Measurements from ENCODE around the gene RNF227. TPM values are rescaled to one million over a fixed set of nuclear protein-coding genes. Genes with fewer than 3 reads are reported as not detected.

Gene RNF227
- total and polyA plus RNA-seq, 4 donors, result 0.17 to 1.4 (median 0.32) TPM

DNA sequence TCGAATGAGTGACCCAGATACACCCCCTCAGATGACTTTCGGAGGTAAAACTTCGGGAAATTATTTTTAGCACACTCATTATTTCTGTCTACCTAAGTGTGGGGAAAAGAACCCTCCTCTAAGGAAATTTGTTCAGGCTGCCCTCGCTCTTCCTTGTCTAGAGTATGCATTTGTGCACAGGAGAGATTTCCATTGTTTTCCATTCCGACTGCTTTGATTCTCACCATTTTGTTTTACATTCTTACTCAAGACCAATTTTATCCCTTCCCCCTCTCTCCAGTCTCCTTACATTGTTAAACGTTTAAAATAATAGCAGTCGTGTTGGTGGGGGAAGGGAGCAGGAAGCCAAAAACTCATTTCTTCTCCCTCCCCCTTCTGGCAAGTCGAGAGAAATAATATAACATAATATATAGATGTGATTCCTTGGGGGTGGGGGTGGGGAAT lies 29.0 kb downstream of the RNF227 start:
- Histone ChIP-seq H3K27me3 (ENCODE audit: control insufficient read depth in 4 of 4, insufficient read depth in 4 of 4, low read length in 3 of 4) (no peaks in the 10 kb centered on the region), H3K4me1 (ENCODE audit: control insufficient read depth in 4 of 4, insufficient read depth in 4 of 4, low read length in 3 of 4) (peaks cover 9 to 46% (median 42%) of the 10 kb centered on the region in 4 donors), H3K27ac (ENCODE audit: low read depth in 1 of 2, low read length in 2 of 2) (peak overlapping the region; percentile 72 to 89), H3K4me3 (ENCODE audit: low read depth in 1 of 3, low read length in 3 of 3) (peak overlapping the region in 2 of 3 donors; percentile 19 to 32), H3K36me3 (ENCODE audit: control insufficient read depth in 4 of 4, insufficient read depth in 3 of 4, low read depth in 1 of 4, low read length in 3 of 4) (no peaks in the 10 kb centered on the region), H3K9me3 (ENCODE audit: control insufficient read depth in 4 of 4, low read length in 3 of 4) (no peaks in the 10 kb centered on the region), H3K9ac (ENCODE audit: low read depth in 1 of 2, low read length in 2 of 2) (peak overlapping the region in 1 of 2 donors; percentile 53)
- DNase-seq (ENCODE audit: low spot score), result no peak
- no peak for TF ChIP-seq GABPA (IDR thresholded peaks at IDR 0.05 in 1 of 2, conservative IDR thresholded peaks at IDR 0.05 in 1 of 2)
- no peak for TF ChIP-seq RAD21 (IDR thresholded peaks at IDR 0.05)
- TF ChIP-seq, protein P1, sequence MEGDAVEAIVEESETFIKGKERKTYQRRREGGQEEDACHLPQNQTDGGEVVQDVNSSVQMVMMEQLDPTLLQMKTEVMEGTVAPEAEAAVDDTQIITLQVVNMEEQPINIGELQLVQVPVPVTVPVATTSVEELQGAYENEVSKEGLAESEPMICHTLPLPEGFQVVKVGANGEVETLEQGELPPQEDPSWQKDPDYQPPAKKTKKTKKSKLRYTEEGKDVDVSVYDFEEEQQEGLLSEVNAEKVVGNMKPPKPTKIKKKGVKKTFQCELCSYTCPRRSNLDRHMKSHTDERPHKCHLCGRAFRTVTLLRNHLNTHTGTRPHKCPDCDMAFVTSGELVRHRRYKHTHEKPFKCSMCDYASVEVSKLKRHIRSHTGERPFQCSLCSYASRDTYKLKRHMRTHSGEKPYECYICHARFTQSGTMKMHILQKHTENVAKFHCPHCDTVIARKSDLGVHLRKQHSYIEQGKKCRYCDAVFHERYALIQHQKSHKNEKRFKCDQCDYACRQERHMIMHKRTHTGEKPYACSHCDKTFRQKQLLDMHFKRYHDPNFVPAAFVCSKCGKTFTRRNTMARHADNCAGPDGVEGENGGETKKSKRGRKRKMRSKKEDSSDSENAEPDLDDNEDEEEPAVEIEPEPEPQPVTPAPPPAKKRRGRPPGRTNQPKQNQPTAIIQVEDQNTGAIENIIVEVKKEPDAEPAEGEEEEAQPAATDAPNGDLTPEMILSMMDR (IDR thresholded peaks at IDR 0.05; ENCODE audit: low read depth, low read length, missing input control), result no peak
- no peak for TF ChIP-seq EGR1 (IDR thresholded peaks at IDR 0.05; ENCODE audit: low read depth in 2 of 2)
- TF ChIP-seq JUND (IDR thresholded peaks at IDR 0.05), result no peak
- TF ChIP-seq, protein P2, sequence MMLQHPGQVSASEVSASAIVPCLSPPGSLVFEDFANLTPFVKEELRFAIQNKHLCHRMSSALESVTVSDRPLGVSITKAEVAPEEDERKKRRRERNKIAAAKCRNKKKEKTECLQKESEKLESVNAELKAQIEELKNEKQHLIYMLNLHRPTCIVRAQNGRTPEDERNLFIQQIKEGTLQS (IDR thresholded peaks at IDR 0.05), result no peak
- 12% methylated on average over 8 of the region's 8 CpGs for WGBS

DNA sequence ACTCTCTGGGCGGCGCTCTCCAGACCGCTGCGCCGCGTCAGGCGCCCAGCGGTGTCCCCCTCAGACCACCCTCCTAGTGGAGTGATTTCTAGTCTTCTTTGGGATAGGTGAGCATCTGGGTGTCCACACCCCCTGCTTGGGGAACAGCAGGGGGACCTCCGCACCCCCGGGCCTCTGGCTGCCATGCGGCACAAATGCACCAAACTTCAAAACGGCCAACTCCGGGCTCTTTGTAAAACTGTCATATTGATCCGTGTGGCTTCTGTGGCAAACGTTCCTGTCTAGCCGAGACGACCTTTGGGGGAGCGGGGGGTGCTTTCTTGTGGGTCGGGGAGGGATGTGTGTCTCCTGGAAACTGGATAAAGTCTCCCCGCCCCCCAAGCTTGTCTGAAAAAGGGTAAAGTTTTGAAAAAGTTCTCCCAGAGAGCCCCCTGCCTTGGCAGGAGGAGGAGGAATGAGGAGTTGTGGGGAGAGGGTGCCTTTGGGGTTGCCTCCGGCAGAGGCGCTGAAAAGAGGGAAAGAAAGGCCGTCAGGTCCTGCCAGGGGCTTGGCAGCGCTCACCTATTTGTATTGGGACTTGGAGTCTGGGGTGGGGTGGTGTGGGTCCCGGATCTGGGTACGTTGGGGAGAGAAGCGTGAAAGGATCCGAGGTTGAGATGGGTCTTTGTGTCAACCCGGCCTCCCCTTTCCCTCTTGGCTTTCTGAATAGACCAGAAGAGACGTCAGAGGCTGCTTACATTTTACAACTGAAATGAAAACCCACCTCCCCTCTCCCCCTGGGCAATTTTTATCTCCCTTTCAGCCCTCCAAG lies 29.7 kb downstream of the RNF227 start:
- H3K27me3 ChIP-seq (ENCODE audit: control insufficient read depth in 4 of 4, insufficient read depth in 4 of 4, low read length in 3 of 4), result no peaks in the 10 kb centered on the region
- H3K9ac ChIP-seq (ENCODE audit: low read depth in 1 of 2, low read length in 2 of 2), result peak overlapping the region in 1 of 2 donors; percentile 67
- peaks cover 9 to 46% (median 42%) of the 10 kb centered on the region in 4 donors for H3K4me1 ChIP-seq (ENCODE audit: control insufficient read depth in 4 of 4, insufficient read depth in 4 of 4, low read length in 3 of 4)
- 6% methylated on average over 30 of the region's 30 CpGs for WGBS
- peak; percentile 44 for DNase-seq (ENCODE audit: low spot score)
- no peaks in the 10 kb centered on the region for H3K36me3 ChIP-seq (ENCODE audit: control insufficient read depth in 4 of 4, insufficient read depth in 3 of 4, low read depth in 1 of 4, low read length in 3 of 4)
- peak overlapping the region in 2 of 3 donors; percentile 14 to 69 for H3K4me3 ChIP-seq (ENCODE audit: low read depth in 1 of 3, low read length in 3 of 3)
- TF ChIP-seq NR2F2 (IDR thresholded peaks at IDR 0.05) (no peak), TAF1 (conservative IDR thresholded peaks at IDR 0.05) (no peak), HNF4G (IDR thresholded peaks at IDR 0.05) (no peak), RXRA (IDR thresholded peaks at IDR 0.05) (no peak), FOXA2 (IDR thresholded peaks at IDR 0.05) (no peak)
- H3K9me3 ChIP-seq (ENCODE audit: control insufficient read depth in 4 of 4, low read length in 3 of 4), result no peaks in the 10 kb centered on the region
- H3K27ac ChIP-seq (ENCODE audit: low read depth in 1 of 2, low read length in 2 of 2), result peak overlapping the region; percentile 65 to 89

DNA sequence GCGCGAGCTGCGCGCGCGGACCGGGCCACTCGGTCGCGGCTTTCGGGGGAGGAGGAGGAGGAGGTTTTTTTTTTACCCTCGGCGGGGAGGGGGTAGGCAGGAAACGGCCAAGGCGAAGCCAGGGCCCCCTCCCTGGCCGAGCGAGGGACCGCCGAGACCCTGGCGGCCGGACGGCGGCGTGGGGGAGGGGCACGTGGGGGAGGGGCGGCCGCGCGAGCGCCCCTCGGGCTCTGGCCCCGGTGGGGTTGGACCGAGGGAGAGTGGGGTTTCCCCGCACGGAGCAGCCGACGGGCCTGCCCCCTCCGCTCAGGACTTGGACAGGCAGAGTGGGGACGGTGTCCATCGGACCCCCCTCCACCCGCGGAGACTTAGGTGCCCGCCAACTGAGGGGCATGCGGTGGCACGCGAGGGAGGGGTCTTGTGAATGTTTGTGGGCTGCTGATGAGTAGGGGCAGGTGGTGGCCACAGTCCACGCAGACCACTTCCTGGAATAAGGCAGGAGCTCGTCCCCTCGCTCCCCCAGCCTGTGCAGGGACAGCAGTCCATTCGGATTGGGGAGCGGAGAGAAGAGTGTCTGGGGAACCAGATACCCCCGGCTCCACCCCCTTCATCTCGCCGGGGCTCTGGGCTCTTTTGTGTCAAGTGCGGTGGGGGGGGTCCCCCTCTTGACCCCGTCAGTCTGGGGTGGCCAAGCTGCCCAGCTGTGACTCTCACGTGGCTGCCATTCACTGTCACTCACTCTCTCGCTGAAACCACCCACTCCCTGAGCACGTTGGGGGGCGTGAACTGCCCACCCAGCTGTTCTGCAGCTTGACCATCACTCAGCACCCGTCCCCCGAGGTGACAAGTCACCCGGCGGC lies 30.5 kb downstream of the RNF227 start:
- H3K36me3 ChIP-seq (ENCODE audit: control insufficient read depth in 4 of 4, insufficient read depth in 3 of 4, low read depth in 1 of 4, low read length in 3 of 4), result no peaks in the 10 kb centered on the region
- DNase-seq (ENCODE audit: low spot score), result peak; percentile 56
- under 1% methylated on average over 64 of the region's 64 CpGs for WGBS
- H3K9ac ChIP-seq (ENCODE audit: low read depth in 1 of 2, low read length in 2 of 2), result peak overlapping the region in 1 of 2 donors; percentile 62
- peak overlapping the region; percentile 65 to 89 for H3K27ac ChIP-seq (ENCODE audit: low read depth in 1 of 2, low read length in 2 of 2)
- no peaks in the 10 kb centered on the region for H3K27me3 ChIP-seq (ENCODE audit: control insufficient read depth in 4 of 4, insufficient read depth in 4 of 4, low read length in 3 of 4)
- peaks cover 9 to 46% (median 42%) of the 10 kb centered on the region in 4 donors for H3K4me1 ChIP-seq (ENCODE audit: control insufficient read depth in 4 of 4, insufficient read depth in 4 of 4, low read length in 3 of 4)
- H3K9me3 ChIP-seq (ENCODE audit: control insufficient read depth in 4 of 4, low read length in 3 of 4), result no peaks in the 10 kb centered on the region
- peak overlapping the region; percentile 37 to 69 (median 57) for H3K4me3 ChIP-seq (ENCODE audit: low read depth in 1 of 3, low read length in 3 of 3)
- TF ChIP-seq SP1 (IDR thresholded peaks at IDR 0.05), result no peak
- no peak for TF ChIP-seq TAF1 (conservative IDR thresholded peaks at IDR 0.05)
- TF ChIP-seq RAD21 (IDR thresholded peaks at IDR 0.05), result no peak
- TF ChIP-seq, protein P2 (IDR thresholded peaks at IDR 0.05), result no peak
- TF ChIP-seq, protein P3, sequence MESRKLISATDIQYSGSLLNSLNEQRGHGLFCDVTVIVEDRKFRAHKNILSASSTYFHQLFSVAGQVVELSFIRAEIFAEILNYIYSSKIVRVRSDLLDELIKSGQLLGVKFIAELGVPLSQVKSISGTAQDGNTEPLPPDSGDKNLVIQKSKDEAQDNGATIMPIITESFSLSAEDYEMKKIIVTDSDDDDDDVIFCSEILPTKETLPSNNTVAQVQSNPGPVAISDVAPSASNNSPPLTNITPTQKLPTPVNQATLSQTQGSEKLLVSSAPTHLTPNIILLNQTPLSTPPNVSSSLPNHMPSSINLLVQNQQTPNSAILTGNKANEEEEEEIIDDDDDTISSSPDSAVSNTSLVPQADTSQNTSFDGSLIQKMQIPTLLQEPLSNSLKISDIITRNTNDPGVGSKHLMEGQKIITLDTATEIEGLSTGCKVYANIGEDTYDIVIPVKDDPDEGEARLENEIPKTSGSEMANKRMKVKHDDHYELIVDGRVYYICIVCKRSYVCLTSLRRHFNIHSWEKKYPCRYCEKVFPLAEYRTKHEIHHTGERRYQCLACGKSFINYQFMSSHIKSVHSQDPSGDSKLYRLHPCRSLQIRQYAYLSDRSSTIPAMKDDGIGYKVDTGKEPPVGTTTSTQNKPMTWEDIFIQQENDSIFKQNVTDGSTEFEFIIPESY (IDR thresholded peaks at IDR 0.05), result no peak
- TF ChIP-seq, protein P4, sequence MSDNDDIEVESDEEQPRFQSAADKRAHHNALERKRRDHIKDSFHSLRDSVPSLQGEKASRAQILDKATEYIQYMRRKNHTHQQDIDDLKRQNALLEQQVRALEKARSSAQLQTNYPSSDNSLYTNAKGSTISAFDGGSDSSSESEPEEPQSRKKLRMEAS (IDR thresholded peaks at IDR 0.05), result no peak
- no peak for TF ChIP-seq FOXA1 (IDR thresholded peaks at IDR 0.05)

Measured in liver (tissue), 9 donors.